Measurements from ENCODE around the gene HOXA6.

DNA sequence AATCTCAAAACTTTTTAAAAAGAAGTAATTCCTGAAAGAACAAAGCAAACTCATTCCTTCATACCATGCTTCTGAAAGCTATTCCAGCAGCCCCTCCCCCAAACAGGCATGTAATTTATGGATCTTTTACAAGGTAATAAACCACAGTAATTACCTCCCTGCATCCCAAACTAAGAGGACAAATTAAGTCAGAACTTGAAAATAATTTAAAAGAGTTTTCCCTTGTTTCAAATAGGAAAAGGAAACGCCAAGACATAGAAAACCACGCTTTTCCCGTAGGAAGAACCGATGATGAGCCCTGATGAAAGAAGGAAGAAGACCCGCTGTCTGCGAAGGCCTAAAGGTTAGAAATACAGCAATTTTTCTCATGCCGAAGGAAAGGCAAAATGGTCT lies 25.9 kb downstream of the HOXA6 start:
- TF ChIP-seq CTCF (IDR thresholded peaks at IDR 0.05; ENCODE audit: low read length) (no peak), EZH2 (IDR thresholded peaks at IDR 0.05; ENCODE audit: borderline replicate concordance, low read length) (no peak)
